Occipital lobe (tissue), 2 donors: ENCODE results near the gene PDCD1LG2. TPM values are rescaled to one million over a fixed set of nuclear protein-coding genes. Genes with fewer than 3 reads are reported as not detected.

Experiments
- DNase-seq: peaks from one replicate; lab custom pipeline; 2025; lab: John Stamatoyannopoulos, UW
- total RNA-seq: library from RNA; depleted of rRNA; stranded (reverse); fragments of >200 nt; gene quantifications from one replicate; pipeline ENCODE4 v1.2.3, GENCODE V29; 2014

The PDCD1LG2 gene
- total RNA-seq, 1 donor from 2014 or later, result 0.62 TPM

GRCh38 chr9:5609226-5609596 lies 98.9 kb downstream of the PDCD1LG2 start:
- no peak for DNase-seq

- DNase-seq, result no peak
These were observed 100.2 kb downstream of the PDCD1LG2 start for GRCh38 chr9:5610491-5610890.

GRCh38 chr9:5611321-5612184 lies 101.2 kb downstream of the PDCD1LG2 start:
- no peak for DNase-seq

DNA sequence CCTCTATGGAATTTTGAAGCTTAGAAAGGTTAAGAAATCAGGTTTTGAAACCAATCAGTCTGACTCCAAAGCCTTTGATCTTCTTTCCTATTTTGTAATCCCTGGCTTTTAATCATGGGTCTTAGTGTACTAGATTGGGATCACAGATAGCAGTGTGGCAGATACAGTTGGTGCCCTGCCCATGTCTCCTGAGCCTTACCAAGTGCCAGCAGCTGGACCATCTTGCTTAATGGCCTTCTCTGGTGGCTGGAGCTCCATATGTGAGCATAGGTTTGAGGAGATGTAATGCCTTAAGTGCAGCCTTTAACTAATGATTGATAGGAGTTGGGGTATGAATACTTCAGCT lies 101.8 kb downstream of the PDCD1LG2 start:
- no peak for DNase-seq

- no peak for DNase-seq
These were observed 103.9 kb downstream of the PDCD1LG2 start for GRCh38 chr9:5614192-5614591.

DNA sequence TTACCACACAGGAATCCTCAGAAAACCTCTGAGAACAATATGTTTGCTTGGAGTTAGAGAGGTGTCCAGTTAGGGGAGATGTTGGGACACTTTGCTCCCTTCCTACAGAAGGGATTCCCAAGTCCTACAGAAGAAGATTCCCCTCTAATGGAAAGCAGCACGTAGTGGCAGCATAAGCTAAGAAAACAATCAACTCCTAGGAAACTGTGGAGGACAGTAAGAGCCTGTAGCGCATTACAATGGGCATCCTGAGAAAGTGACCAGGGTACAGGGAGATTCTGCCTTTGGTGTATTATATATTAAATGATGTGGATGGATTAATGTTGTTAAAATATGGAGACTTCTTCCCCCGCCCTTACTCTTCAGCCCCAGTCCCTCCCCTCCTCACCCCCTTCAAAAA lies 104.7 kb downstream of the PDCD1LG2 start:
- DNase-seq, result no peak

DNA sequence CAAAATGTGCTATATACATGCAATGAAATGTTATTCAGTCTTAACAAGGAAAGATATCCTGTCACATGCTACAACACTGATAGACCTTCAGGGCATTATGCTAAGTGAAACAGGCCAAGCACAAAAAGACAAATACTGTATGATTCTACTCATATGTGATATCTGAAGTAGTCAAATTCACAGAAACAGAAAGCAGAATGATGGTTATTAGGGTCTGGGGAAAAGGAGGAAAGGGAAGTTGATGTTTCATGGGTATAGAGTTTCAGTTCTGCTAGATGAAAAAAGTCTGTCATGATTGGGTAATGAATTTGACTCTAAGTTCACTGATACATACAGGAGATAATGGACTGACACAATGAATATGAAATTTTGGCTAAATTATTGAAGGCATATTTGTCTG lies 107.4 kb downstream of the PDCD1LG2 start:
- DNase-seq, result no peak

DNA sequence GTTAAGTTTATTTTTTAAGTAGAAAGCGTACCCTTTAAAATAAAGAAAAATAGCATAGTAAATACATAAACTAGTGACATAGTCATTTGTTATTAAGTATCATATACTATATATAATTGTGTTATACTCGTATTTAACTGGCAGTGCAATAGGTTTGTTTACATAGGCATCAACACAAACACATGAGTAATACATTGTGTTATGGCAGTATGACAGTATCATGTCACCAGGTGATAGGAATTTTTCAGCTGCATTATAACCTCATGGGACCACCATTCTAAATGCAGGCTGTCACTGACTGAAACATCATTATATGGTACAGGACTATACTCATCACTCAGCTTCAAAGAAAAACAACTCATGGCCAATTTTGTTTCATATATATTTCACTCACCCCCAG lies 110.2 kb downstream of the PDCD1LG2 start:
- DNase-seq, result no peak

Other genes starting within 250 kb of the PDCD1LG2 start
- gene RLN2, start 205.8 kb upstream of the PDCD1LG2 start, total RNA-seq, result not detected
- gene RLN1, start 170.7 kb upstream of the PDCD1LG2 start, total RNA-seq, result 0.62 TPM
- 25.1 TPM for gene PLGRKT, start 72.6 kb upstream of the PDCD1LG2 start, total RNA-seq
- gene CD274, start 60.0 kb upstream of the PDCD1LG2 start, total RNA-seq, result 0.62 TPM
- gene RIC1, start 118.6 kb downstream of the PDCD1LG2 start, total RNA-seq, result 33.4 TPM